ENCODE results near the gene GMPS. TPM values are rescaled to one million over a fixed set of nuclear protein-coding genes. Genes with fewer than 3 reads are reported as not detected.

Gene GMPS
- total RNA-seq, 4 donors from 2014 or later, result 3.0 to 45.2 (median 20.4) TPM

DNA sequence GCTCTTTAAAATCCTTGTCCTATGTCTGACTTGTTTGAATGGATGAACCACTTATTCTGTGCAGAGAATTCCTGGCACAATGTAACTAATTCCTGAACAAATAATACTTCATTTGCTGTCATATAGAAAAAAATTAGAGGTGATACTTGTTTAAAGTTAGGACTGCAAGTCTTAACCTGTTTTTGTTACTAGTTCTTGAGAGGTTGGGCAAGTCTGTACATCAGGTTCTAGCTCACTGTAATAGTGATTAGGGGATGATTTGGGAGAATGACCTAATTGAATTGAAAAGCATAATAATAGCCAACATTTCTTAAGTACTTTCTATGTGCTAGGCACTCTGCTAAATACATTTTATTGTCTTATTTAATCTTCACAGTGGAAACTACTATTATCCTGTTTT is 49.3 kb downstream of the GMPS start:
- Histone ChIP-seq H3K4me3 (no peak overlapping the region), H3K27ac (no peak overlapping the region), H3K9me3 (no peaks in the 10 kb centered on the region), H3K4me1 (no peaks in the 10 kb centered on the region), H3K27me3 (no peaks in the 10 kb centered on the region), H3K36me3 (peaks cover 0 to 47% (median 20%) of the 10 kb centered on the region in 4 donors)
- intact Hi-C loops (cut with DNase I; ENCODE audit: low total_unique reads) (no loop called here), in situ Hi-C loops (cut with MboI; ENCODE audit: low pct_ligation_motif_present in 1 of 4, low pct_unique_long_range_greater_than_20kb in 1 of 4, low sequenced_read_pairs in 3 of 4) (no loop called here)
- no peak for DNase-seq
- TF ChIP-seq EP300 (IDR thresholded peaks at IDR 0.05; ENCODE audit: low read depth), result no peak
- no peak for TF ChIP-seq POLR2A (IDR thresholded peaks at IDR 0.05)
- TF ChIP-seq POLR2AphosphoS5 (IDR thresholded peaks at IDR 0.05), result no peak
- TF ChIP-seq, protein P1, sequence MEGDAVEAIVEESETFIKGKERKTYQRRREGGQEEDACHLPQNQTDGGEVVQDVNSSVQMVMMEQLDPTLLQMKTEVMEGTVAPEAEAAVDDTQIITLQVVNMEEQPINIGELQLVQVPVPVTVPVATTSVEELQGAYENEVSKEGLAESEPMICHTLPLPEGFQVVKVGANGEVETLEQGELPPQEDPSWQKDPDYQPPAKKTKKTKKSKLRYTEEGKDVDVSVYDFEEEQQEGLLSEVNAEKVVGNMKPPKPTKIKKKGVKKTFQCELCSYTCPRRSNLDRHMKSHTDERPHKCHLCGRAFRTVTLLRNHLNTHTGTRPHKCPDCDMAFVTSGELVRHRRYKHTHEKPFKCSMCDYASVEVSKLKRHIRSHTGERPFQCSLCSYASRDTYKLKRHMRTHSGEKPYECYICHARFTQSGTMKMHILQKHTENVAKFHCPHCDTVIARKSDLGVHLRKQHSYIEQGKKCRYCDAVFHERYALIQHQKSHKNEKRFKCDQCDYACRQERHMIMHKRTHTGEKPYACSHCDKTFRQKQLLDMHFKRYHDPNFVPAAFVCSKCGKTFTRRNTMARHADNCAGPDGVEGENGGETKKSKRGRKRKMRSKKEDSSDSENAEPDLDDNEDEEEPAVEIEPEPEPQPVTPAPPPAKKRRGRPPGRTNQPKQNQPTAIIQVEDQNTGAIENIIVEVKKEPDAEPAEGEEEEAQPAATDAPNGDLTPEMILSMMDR (IDR thresholded peaks at IDR 0.05), result no peak

DNA sequence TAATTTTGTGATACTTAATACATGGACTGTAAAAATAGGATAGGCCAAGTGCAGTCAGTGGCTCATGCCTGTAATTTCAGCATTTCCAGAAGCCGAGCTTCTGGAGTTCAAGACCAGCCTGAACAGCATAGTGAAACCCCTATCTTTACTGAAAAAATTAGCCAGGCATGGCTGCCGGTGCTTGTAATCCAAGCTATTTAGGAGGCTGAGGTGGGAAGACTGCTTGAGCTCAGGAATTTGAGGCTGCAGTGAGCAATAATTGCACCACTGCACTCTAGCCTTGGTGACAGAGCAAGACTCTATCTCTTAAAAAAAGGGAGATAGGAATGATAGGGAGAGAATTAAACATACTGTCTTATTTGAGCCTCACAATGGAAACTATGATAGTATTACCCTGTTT is 51.0 kb downstream of the GMPS start:
- DNase-seq, result no peak
- Histone ChIP-seq H3K4me3 (no peak overlapping the region), H3K27ac (no peak overlapping the region), H3K9me3 (no peaks in the 10 kb centered on the region), H3K4me1 (no peaks in the 10 kb centered on the region), H3K36me3 (peaks cover 0 to 36% (median 16%) of the 10 kb centered on the region in 4 donors), H3K27me3 (no peaks in the 10 kb centered on the region)
- intact Hi-C loops (cut with DNase I; ENCODE audit: low total_unique reads), result no loop called here
- in situ Hi-C loops (cut with MboI; ENCODE audit: low pct_ligation_motif_present in 1 of 4, low pct_unique_long_range_greater_than_20kb in 1 of 4, low sequenced_read_pairs in 3 of 4), result no loop called here
- 94% methylated on average over 2 of the region's 2 CpGs; no CpG with 5 or more reads in 1 of the 2 donors for WGBS, 2 donors (ENCODE audit: low coverage in 1 of 2)
- no peak for TF ChIP-seq POLR2A (IDR thresholded peaks at IDR 0.05)
- TF ChIP-seq POLR2AphosphoS5 (IDR thresholded peaks at IDR 0.05), result no peak
- TF ChIP-seq, protein P1 (IDR thresholded peaks at IDR 0.05), result no peak
- TF ChIP-seq EP300 (IDR thresholded peaks at IDR 0.05; ENCODE audit: low read depth), result no peak

DNA sequence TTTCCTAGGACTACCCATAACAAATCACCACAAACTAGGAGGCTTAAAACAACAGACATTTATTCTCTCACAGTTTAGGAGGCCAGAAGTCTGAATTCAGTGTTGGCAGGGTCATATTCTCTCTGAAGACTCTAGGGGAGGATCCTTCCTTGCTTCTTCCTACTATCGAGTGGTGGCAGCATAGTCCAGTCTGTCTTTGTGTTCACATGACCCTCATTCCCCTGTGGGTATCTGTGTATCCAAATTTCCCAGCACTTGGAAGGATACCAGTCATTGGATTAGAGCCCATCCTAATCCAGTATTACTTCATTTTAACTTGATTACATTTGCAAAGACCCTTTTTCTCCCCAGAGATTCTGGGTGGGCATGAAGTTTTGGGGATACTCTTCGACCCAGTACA is 63.8 kb downstream of the GMPS start:
- intact Hi-C loops (cut with DNase I; ENCODE audit: low total_unique reads), result no loop called here
- in situ Hi-C loops (cut with MboI; ENCODE audit: low pct_ligation_motif_present in 1 of 4, low pct_unique_long_range_greater_than_20kb in 1 of 4, low sequenced_read_pairs in 3 of 4), result no loop called here
- TF ChIP-seq, protein P1 (IDR thresholded peaks at IDR 0.05), result no peak
- no peak for TF ChIP-seq POLR2A (IDR thresholded peaks at IDR 0.05)
- TF ChIP-seq EP300 (IDR thresholded peaks at IDR 0.05; ENCODE audit: low read depth), result no peak
- TF ChIP-seq POLR2AphosphoS5 (IDR thresholded peaks at IDR 0.05), result no peak

DNA sequence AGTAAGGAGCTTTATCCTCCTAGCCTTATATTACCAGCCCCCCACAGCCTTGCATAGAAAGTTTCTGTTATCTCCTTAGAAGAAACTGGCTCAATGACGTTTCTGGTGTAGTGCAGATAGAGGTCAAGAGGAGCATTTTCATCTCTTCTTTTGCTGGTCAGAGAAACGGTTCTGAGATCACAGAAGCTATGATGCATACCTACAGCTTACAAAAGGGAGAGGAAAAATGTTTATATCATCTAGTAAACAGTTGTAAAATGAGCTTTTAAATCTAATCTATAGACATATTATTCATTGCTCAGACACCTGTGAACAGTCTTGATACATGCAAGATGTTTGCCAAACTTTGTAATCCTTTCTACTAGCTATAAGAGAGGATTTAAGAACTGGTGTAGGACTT is 68.0 kb downstream of the GMPS start:
- Histone ChIP-seq H3K4me3 (no peak overlapping the region), H3K4me1 (no peaks in the 10 kb centered on the region), H3K27ac (no peak overlapping the region), H3K27me3 (no peaks in the 10 kb centered on the region), H3K36me3 (peaks cover 0 to 32% (median 11%) of the 10 kb centered on the region in 4 donors), H3K9me3 (no peaks in the 10 kb centered on the region)
- TF ChIP-seq, protein P1 (IDR thresholded peaks at IDR 0.05), result no peak
- TF ChIP-seq EP300 (IDR thresholded peaks at IDR 0.05; ENCODE audit: low read depth) (no peak), POLR2A (IDR thresholded peaks at IDR 0.05) (no peak), POLR2AphosphoS5 (IDR thresholded peaks at IDR 0.05) (no peak)
- intact Hi-C loops (cut with DNase I; ENCODE audit: low total_unique reads), result no loop called here
- 62 to 63% methylated on average over 2 of the region's 2 CpGs for WGBS, 2 donors (ENCODE audit: low coverage in 1 of 2)
- no peak for DNase-seq
- in situ Hi-C loops (cut with MboI; ENCODE audit: low pct_ligation_motif_present in 1 of 4, low pct_unique_long_range_greater_than_20kb in 1 of 4, low sequenced_read_pairs in 3 of 4), result no loop called here

More for the DNA sequence above, 63.8 kb downstream of the GMPS start:
- Histone ChIP-seq H3K4me3 (no peak overlapping the region), H3K9me3 (no peaks in the 10 kb centered on the region), H3K4me1 (no peaks in the 10 kb centered on the region), H3K27ac (no peak overlapping the region), H3K36me3 (peaks cover 0 to 36% (median 9%) of the 10 kb centered on the region in 4 donors), H3K27me3 (no peaks in the 10 kb centered on the region)
- 78 to 80% methylated on average over 2 of the region's 2 CpGs for WGBS, 2 donors (ENCODE audit: low coverage in 1 of 2)
- no peak for DNase-seq
